C4-2B (cell line): ENCODE data around the gene COA1.
"Not testable (repeated sequence)": the region's sequence is repeated elsewhere in the genome, so short reads cannot be mapped to it uniquely, and the experiment has no call there.

ENCODE experiments used
- CTCF ChIP-seq: fragments of 450-650 bp; conservative IDR thresholded peaks from 2 replicates; pipeline ENCODE4 v1.5.1; 2017; ENCODE audit warnings: mild to moderate bottlenecking
- ZFX ChIP-seq: fragments of 450-650 bp; IDR thresholded peaks from 2 replicates; pipeline ENCODE4 v1.6.1; 2017

- not testable (repeated sequence) for TF ChIP-seq CTCF, ZFX
These were observed 41.5 kb downstream of the COA1 start for GRCh38 chr7:43687866-43688265.
